Kidney (tissue), 14 donors: ENCODE data around the gene PRKCE. TPM values are rescaled to one million over a fixed set of nuclear protein-coding genes. Genes with fewer than 3 reads are reported as not detected.

ENCODE experiments used
- DNase-seq, 5 donors: peaks; one replicate each; pipeline ENCODE4 v3.0.0-alpha.2; 2013 to 2020
- FAIRE-seq: peaks from 2 replicates; lab custom pipeline; 2012; peaks lifted over from hg19 to GRCh38; lab: Jason Lieb, UNC
- H3K27ac ChIP-seq, 2 donors: one replicate each; pipeline ENCODE4 v1.7.0; 2013; ENCODE audit warnings: low read depth in 2 of 2, low read length in 2 of 2, inconsistent platforms in 1 of 2
- H3K27me3 ChIP-seq: one replicate; pipeline ENCODE4 v1.7.1; 2013; ENCODE audit warnings: low read length, inconsistent platforms; ENCODE audit not compliant: control insufficient read depth, insufficient read depth
- H3K36me3 ChIP-seq, 3 donors: one replicate each; pipeline versions ENCODE4 v1.7.0 to v1.7.1; 2013; ENCODE audit warnings: low read length in 3 of 3, control low read depth in 1 of 3, inconsistent platforms in 1 of 3; ENCODE audit not compliant: insufficient read depth in 3 of 3, control insufficient read depth in 2 of 3
- H3K4me1 ChIP-seq, 3 donors: one replicate each; pipeline versions ENCODE4 v1.7.0 to v1.7.1; 2013; ENCODE audit warnings: low read length in 3 of 3, inconsistent platforms in 1 of 3, low read depth in 1 of 3; ENCODE audit not compliant: control insufficient read depth in 2 of 3, insufficient read depth in 2 of 3
- H3K4me3 ChIP-seq, 3 donors: one replicate each; pipeline versions ENCODE4 v1.7.0 to v1.8.1; 2013; ENCODE audit warnings: low read length in 3 of 3, control low read depth in 1 of 3, inconsistent platforms in 1 of 3
- H3K9ac ChIP-seq, 3 donors: one replicate each; pipeline versions ENCODE4 v1.7.0 to v1.7.1; 2013; ENCODE audit warnings: low read length in 3 of 3, control low read depth in 1 of 3, inconsistent platforms in 1 of 3
- H3K9me3 ChIP-seq, 3 donors: one replicate each; pipeline versions ENCODE4 v1.7.0 to v1.7.1; 2013; ENCODE audit warnings: low read length in 3 of 3, control low read depth in 1 of 3, inconsistent platforms in 1 of 3; ENCODE audit not compliant: control insufficient read depth in 2 of 3, insufficient read depth in 1 of 3
- CTCF ChIP-seq: IDR thresholded peaks from 3 replicates; pipeline ENCODE4 v1.5.1; 2012; ENCODE audit warnings: mild to moderate bottlenecking, moderate library complexity, borderline replicate concordance; ENCODE audit not compliant: insufficient read depth; ENCODE audit errors: extremely low read depth
- intact Hi-C: fragments of 100-400 bp; cut with DNase I; formaldehyde crosslinking; loops from one replicate; pipeline ENCODE4 v1.11.1; 2022
- polyA plus RNA-seq: library from polyadenylated mRNA; stranded (reverse); fragments of 350-450 nt; fragmentation: Illumina TruSeq; extraction: RNeasy Lipid Tissue Mini Kit (QIAGEN cat#74804); gene quantifications from one replicate; pipeline ENCODE4 v1.2.3, GENCODE V29; 2014; ENCODE audit warnings: low read depth, low replicate concordance; ENCODE audit not compliant: insufficient read depth
- total RNA-seq: library from RNA; stranded (reverse); fragmentation: NEBNext Ultra II Directional; extraction: Animal tissue kit (Norgen Biotek cat#: 25700); gene quantifications from one replicate; pipeline ENCODE4 v1.2.1, GENCODE V29; 2021
- donor health status: control.
- donor health status: control.
- donor health status: control.
- donor health status: control.
- donor health status: control.
- donor health status: DM: yes; HTN: yes; CAD: no.
- donor health status: Normal renal cell carcinoma (clear cell type).

PRKCE gene
- total and polyA plus RNA-seq, 2 donors from 2014 or later: 11.1 to 27.3 TPM

GRCh38 chr2:45904946-45905631, 253.6 kb downstream of the PRKCE start:
- TF ChIP-seq CTCF: no peak

GRCh38 chr2:45905632-45905958, 254.1 kb downstream of the PRKCE start:
- no peak overlapping the region for H3K9ac ChIP-seq
- H3K36me3 ChIP-seq: no peaks in the 10 kb centered on the region
- H3K9me3 ChIP-seq: no peaks in the 10 kb centered on the region
- no peak for DNase-seq
- no peak overlapping the region for H3K4me3 ChIP-seq
- peaks cover 0 to 6% (median 0%) of the 10 kb centered on the region in 3 donors for H3K4me1 ChIP-seq
- no peak overlapping the region for H3K27ac ChIP-seq
- no peaks in the 10 kb centered on the region for H3K27me3 ChIP-seq
- intact Hi-C loops: no loop called here
- TF ChIP-seq CTCF: no peak
- no peak for FAIRE-seq

More at GRCh38 chr2:45904946-45905631, 253.6 kb downstream of the PRKCE start:
- intact Hi-C loops: no loop called here
- Histone ChIP-seq H3K4me3 (no peak overlapping the region), H3K4me1 (peaks cover 0 to 1% (median 0%) of the 10 kb centered on the region in 3 donors), H3K27ac (no peak overlapping the region), H3K9me3 (no peaks in the 10 kb centered on the region), H3K27me3 (no peaks in the 10 kb centered on the region), H3K36me3 (no peaks in the 10 kb centered on the region), H3K9ac (no peak overlapping the region)
- DNase-seq (no peak), FAIRE-seq (no peak)

- TF ChIP-seq CTCF: no peak
Observed at GRCh38 chr2:45907592-45907991, 256.1 kb downstream of the PRKCE start.

More at GRCh38 chr2:45907592-45907991, 256.1 kb downstream of the PRKCE start:
- H3K36me3 ChIP-seq: no peaks in the 10 kb centered on the region
- H3K9ac ChIP-seq: no peak overlapping the region
- H3K4me1 ChIP-seq: peaks cover 0 to 9% (median 8%) of the 10 kb centered on the region in 3 donors
- no peak overlapping the region for H3K27ac ChIP-seq
- DNase-seq (no peak), FAIRE-seq (no peak)
- H3K9me3 ChIP-seq: no peaks in the 10 kb centered on the region
- H3K4me3 ChIP-seq: no peak overlapping the region
- no peaks in the 10 kb centered on the region for H3K27me3 ChIP-seq
- intact Hi-C loops: no loop called here
